ENCODE measurements around the gene EXD3. TPM values are rescaled to one million over a fixed set of nuclear protein-coding genes. Genes with fewer than 3 reads are reported as not detected.
A peak's percentile ranks its signal among the peaks of the same experiment; 100 is the strongest.

Gene EXD3
- total and polyA plus RNA-seq, 2 of the 13 experiments (the other 11 are each of a cell fraction or from before 2014, with no cell fraction given) = 2.7 to 4.8 TPM

DNA sequence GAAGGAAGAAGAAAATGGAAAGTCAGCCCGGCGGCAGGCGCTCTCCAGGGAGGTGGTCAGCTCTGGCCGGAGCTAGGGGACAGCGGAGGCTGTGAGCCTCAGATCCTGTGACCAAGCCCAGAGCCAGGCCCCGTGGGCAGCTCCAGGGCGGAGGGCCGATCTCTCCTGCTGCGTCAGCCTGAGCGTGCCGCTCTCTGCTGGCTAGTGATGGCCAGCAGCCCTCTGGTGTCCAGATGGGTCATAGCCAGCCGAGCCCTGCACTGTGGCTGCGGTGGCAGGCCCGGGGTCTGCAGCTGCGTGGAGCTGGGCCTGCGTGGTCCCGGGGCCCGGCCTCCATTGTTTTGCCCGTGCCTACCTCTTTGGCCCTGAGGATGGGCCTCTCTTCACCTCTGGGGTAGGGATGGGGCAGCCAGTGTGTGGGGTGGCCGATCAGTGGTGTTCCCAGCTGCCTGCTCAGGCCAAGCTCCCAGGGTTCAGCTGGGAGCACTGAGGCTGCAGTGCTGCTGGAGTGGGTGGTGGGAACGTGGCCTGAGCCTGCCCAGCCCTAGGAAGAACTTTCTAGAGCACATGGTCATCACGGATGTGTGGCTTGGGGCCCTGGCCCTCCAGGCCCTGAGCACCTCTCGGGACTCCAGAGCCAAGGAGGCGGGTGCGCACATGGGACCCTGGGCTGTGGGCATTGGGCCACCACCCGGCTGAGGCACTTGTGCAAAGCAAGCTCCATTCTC, 103.8 kb downstream of the EXD3 start (continued):
- TF ChIP-seq ADNP (CRISPR knock-in tag; IDR thresholded peaks at IDR 0.05) (no peak), TP53 (CRISPR knock-in tag; conservative IDR thresholded peaks at IDR 0.05) (no peak), CBFB (CRISPR knock-in tag; IDR thresholded peaks at IDR 0.05) (peak; percentile 46; the same call in 1 of the 2 replicates), KDM2A (CRISPR knock-in tag; IDR thresholded peaks at IDR 0.05; ENCODE audit: borderline replicate concordance, low read depth) (peak; percentile 71; the same call in 1 of the 2 replicates), KLF13 (CRISPR knock-in tag; IDR thresholded peaks at IDR 0.05) (no peak), ASH2L (IDR thresholded peaks at IDR 0.05; ENCODE audit: insufficient read length, low read depth, low read length) (no peak), ZNF292 (CRISPR knock-in tag; IDR thresholded peaks at IDR 0.05; ENCODE audit: borderline replicate concordance, low read depth) (no peak), PHF8 (CRISPR knock-in tag; IDR thresholded peaks at IDR 0.05) (peak; percentile 40; the same call in 1 of the 2 replicates), ZNF367 (CRISPR knock-in tag; IDR thresholded peaks at IDR 0.05; ENCODE audit: borderline replicate concordance) (no peak)
- TF ChIP-seq, protein P1, sequence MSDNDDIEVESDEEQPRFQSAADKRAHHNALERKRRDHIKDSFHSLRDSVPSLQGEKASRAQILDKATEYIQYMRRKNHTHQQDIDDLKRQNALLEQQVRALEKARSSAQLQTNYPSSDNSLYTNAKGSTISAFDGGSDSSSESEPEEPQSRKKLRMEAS (IDR thresholded peaks at IDR 0.05) = 0 out of 2 replicates have a peak, but pooled peaks have one; percentile 33
- TF ChIP-seq, protein P2, sequence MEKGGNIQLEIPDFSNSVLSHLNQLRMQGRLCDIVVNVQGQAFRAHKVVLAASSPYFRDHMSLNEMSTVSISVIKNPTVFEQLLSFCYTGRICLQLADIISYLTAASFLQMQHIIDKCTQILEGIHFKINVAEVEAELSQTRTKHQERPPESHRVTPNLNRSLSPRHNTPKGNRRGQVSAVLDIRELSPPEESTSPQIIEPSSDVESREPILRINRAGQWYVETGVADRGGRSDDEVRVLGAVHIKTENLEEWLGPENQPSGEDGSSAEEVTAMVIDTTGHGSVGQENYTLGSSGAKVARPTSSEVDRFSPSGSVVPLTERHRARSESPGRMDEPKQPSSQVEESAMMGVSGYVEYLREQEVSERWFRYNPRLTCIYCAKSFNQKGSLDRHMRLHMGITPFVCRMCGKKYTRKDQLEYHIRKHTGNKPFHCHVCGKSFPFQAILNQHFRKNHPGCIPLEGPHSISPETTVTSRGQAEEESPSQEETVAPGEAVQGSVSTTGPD (CRISPR knock-in tag; IDR thresholded peaks at IDR 0.05) = no peak
- TF ChIP-seq, protein P3, sequence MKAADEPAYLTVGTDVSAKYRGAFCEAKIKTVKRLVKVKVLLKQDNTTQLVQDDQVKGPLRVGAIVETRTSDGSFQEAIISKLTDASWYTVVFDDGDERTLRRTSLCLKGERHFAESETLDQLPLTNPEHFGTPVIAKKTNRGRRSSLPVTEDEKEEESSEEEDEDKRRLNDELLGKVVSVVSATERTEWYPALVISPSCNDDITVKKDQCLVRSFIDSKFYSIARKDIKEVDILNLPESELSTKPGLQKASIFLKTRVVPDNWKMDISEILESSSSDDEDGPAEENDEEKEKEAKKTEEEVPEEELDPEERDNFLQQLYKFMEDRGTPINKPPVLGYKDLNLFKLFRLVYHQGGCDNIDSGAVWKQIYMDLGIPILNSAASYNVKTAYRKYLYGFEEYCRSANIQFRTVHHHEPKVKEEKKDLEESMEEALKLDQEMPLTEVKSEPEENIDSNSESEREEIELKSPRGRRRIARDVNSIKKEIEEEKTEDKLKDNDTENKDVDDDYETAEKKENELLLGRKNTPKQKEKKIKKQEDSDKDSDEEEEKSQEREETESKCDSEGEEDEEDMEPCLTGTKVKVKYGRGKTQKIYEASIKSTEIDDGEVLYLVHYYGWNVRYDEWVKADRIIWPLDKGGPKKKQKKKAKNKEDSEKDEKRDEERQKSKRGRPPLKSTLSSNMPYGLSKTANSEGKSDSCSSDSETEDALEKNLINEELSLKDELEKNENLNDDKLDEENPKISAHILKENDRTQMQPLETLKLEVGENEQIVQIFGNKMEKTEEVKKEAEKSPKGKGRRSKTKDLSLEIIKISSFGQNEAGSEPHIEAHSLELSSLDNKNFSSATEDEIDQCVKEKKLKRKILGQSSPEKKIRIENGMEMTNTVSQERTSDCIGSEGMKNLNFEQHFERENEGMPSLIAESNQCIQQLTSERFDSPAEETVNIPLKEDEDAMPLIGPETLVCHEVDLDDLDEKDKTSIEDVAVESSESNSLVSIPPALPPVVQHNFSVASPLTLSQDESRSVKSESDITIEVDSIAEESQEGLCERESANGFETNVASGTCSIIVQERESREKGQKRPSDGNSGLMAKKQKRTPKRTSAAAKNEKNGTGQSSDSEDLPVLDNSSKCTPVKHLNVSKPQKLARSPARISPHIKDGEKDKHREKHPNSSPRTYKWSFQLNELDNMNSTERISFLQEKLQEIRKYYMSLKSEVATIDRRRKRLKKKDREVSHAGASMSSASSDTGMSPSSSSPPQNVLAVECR (CRISPR knock-in tag; IDR thresholded peaks at IDR 0.05; ENCODE audit: borderline replicate concordance) = 0 out of 2 replicates have a peak, but pooled peaks have one; percentile 3
- TF ChIP-seq, protein P4, sequence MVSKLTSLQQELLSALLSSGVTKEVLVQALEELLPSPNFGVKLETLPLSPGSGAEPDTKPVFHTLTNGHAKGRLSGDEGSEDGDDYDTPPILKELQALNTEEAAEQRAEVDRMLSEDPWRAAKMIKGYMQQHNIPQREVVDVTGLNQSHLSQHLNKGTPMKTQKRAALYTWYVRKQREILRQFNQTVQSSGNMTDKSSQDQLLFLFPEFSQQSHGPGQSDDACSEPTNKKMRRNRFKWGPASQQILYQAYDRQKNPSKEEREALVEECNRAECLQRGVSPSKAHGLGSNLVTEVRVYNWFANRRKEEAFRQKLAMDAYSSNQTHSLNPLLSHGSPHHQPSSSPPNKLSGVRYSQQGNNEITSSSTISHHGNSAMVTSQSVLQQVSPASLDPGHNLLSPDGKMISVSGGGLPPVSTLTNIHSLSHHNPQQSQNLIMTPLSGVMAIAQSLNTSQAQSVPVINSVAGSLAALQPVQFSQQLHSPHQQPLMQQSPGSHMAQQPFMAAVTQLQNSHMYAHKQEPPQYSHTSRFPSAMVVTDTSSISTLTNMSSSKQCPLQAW (CRISPR knock-in tag; IDR thresholded peaks at IDR 0.05) = 0 out of 2 replicates have a peak, but pooled peaks have one; percentile 46
- TF ChIP-seq, protein P5, sequence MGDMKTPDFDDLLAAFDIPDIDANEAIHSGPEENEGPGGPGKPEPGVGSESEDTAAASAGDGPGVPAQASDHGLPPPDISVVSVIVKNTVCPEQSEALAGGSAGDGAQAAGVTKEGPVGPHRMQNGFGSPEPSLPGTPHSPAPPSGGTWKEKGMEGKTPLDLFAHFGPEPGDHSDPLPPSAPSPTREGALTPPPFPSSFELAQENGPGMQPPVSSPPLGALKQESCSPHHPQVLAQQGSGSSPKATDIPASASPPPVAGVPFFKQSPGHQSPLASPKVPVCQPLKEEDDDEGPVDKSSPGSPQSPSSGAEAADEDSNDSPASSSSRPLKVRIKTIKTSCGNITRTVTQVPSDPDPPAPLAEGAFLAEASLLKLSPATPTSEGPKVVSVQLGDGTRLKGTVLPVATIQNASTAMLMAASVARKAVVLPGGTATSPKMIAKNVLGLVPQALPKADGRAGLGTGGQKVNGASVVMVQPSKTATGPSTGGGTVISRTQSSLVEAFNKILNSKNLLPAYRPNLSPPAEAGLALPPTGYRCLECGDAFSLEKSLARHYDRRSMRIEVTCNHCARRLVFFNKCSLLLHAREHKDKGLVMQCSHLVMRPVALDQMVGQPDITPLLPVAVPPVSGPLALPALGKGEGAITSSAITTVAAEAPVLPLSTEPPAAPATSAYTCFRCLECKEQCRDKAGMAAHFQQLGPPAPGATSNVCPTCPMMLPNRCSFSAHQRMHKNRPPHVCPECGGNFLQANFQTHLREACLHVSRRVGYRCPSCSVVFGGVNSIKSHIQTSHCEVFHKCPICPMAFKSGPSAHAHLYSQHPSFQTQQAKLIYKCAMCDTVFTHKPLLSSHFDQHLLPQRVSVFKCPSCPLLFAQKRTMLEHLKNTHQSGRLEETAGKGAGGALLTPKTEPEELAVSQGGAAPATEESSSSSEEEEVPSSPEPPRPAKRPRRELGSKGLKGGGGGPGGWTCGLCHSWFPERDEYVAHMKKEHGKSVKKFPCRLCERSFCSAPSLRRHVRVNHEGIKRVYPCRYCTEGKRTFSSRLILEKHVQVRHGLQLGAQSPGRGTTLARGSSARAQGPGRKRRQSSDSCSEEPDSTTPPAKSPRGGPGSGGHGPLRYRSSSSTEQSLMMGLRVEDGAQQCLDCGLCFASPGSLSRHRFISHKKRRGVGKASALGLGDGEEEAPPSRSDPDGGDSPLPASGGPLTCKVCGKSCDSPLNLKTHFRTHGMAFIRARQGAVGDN (CRISPR knock-in tag; IDR thresholded peaks at IDR 0.05) = peak; percentile 64
- TF ChIP-seq, protein P6, sequence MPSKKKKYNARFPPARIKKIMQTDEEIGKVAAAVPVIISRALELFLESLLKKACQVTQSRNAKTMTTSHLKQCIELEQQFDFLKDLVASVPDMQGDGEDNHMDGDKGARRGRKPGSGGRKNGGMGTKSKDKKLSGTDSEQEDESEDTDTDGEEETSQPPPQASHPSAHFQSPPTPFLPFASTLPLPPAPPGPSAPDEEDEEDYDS (CRISPR knock-in tag; IDR thresholded peaks at IDR 0.05) = no peak
